Gastroesophageal sphincter (tissue), 4 donors: ENCODE data around the gene FMO2. TPM values are rescaled to one million over a fixed set of nuclear protein-coding genes. Genes with fewer than 3 reads are reported as not detected.

Source experiments
- ATAC-seq: fragments of 150-250 bp; one replicate; pipeline ENCODE4 v1.9.1; 2016; ENCODE audit warnings: mild to moderate bottlenecking, moderate library complexity
- H3K27ac ChIP-seq, 4 donors: fragments of 200-600 bp; sonication (generic) in 3 of 4; 1 replicate in 3 of 4; 2 replicates in 1 of 4; pipeline ENCODE4 v1.5.1; 2016 to 2019
- H3K27me3 ChIP-seq: fragments of 200-600 bp; sonication (generic); one replicate; pipeline ENCODE4 v1.5.1; 2019
- H3K36me3 ChIP-seq, 2 donors: fragments of 200-600 bp; sonication (generic); one replicate each; pipeline ENCODE4 v1.5.1; 2019; ENCODE audit warnings: control low read depth in 1 of 2
- H3K4me1 ChIP-seq, 3 donors: fragments of 200-600 bp; sonication (generic); 1 replicate in 2 of 3; 2 replicates in 1 of 3; pipeline ENCODE4 v1.5.1; 2016 to 2019; ENCODE audit warnings: control low read depth in 2 of 3
- H3K4me3 ChIP-seq, 2 donors: fragments of 200-600 bp; sonication (generic); one replicate each; pipeline ENCODE4 v1.5.1; 2019; ENCODE audit warnings: mild to moderate bottlenecking in 1 of 2, moderate library complexity in 1 of 2
- H3K9me3 ChIP-seq, 3 donors: fragments of 200-600 bp; sonication (generic); one replicate each; pipeline ENCODE4 v1.5.1; 2017 to 2019; ENCODE audit warnings: control low read depth in 2 of 3
- EP300 ChIP-seq: sonication (generic); formaldehyde crosslinking; IDR thresholded peaks from one replicate; pipeline ENCODE4 v1.6.1; 2017; ENCODE audit warnings: antibody characterized with exemption, mild to moderate bottlenecking
- POLR2A ChIP-seq, 2 donors: fragments of 450-650 bp; IDR thresholded peaks; one replicate each; pipeline ENCODE4 v1.6.1; 2017; ENCODE audit warnings: antibody characterized with exemption in 2 of 2, mild to moderate bottlenecking in 2 of 2, moderate library complexity in 1 of 2
- POLR2AphosphoS5 ChIP-seq: sonication (generic); formaldehyde crosslinking; IDR thresholded peaks from one replicate; pipeline ENCODE4 v1.6.1; 2017; ENCODE audit warnings: antibody characterized with exemption
- WGBS, 2 donors: methylation state at CpG; one replicate each; pipeline ENCODE4 v1.1.5; 2018; ENCODE audit warnings: low coverage in 1 of 2; 5-methylcytosine and 5-hydroxymethylcytosine counted together
- total RNA-seq, 4 donors: library from RNA; depleted of rRNA; stranded (reverse); fragments of >200 nt; gene quantifications; one replicate each; pipeline ENCODE4 v1.1.0, GENCODE V29; 2016
- TF ChIP-seq, protein P1 (sequence below), 4 experiments: fragments of 200-600 bp in 2 of 4; fragments of 450-650 bp in 2 of 4; sonication (generic) in 1 of 4; IDR thresholded peaks; one replicate each; pipeline ENCODE4 v1.5.1; 2017 to 2019; ENCODE audit warnings: antibody characterized with exemption in 4 of 4, mild to moderate bottlenecking in 2 of 4, moderate library complexity in 2 of 4

FMO2 gene, protein sequence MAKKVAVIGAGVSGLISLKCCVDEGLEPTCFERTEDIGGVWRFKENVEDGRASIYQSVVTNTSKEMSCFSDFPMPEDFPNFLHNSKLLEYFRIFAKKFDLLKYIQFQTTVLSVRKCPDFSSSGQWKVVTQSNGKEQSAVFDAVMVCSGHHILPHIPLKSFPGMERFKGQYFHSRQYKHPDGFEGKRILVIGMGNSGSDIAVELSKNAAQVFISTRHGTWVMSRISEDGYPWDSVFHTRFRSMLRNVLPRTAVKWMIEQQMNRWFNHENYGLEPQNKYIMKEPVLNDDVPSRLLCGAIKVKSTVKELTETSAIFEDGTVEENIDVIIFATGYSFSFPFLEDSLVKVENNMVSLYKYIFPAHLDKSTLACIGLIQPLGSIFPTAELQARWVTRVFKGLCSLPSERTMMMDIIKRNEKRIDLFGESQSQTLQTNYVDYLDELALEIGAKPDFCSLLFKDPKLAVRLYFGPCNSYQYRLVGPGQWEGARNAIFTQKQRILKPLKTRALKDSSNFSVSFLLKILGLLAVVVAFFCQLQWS
- 10 to 100 TPM; 33.9 to 74.1 (median 35.9) TPM for total RNA-seq

DNA sequence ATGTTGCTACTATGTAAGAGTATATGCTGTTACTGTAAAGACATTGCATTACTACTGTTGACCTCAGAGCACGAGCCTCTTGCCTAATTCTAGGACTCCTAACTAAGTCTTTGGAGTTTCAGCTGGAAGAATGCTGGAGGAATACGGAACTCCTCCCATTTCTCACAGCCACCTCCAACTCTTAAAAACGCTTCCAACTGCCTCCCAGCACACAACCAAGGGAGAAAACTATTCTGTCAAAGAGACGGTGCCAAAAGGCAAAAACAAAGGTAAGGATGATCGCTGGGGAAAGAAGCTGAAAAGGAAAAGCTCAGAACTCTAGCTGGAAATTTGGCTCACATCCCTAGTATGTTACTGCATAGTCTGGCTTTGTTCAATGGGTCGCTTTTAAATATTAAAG, at the start of gene FMO2:
TSS of gene FMO2 (plus strand) at position 210 of the 400 bp plus-strand sequence. CDS start 414 bp downstream, outside the sequence.
- ATAC-seq: peak; percentile 79
- 17 to 19% methylated on average over 5 to 6 of the region's 6 CpGs for WGBS, 2 donors
- H3K27ac ChIP-seq: peak within 1 kb of the TSS; percentile 60 to 73 (median 70)

DNA sequence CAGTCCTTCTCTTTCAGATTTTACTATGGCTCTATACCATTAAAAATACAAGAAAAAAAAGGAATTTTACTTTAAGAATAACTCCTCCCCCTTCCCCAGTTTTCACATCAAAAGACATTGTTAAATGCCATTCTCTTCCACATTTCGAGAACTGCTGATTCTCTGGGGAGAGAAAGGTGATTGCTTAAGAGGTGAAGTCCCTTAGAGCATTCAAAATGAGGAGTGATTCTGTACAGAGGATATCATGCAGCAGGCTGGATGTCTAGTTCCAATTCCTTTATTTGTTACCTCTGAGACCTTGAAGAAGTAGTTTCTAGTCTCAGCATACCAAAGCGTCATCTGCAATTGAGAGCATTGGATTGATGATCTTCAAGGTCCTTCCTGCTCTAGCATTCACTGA, 47.5 kb upstream of the FMO2 start:
- Histone ChIP-seq H3K36me3 (no peaks in the 10 kb centered on the region), H3K4me1 (peaks cover 12 to 43% (median 22%) of the 10 kb centered on the region in 3 donors), H3K27me3 (no peaks in the 10 kb centered on the region), H3K27ac (no peak overlapping the region), H3K9me3 (no peaks in the 10 kb centered on the region), H3K4me3 (no peak overlapping the region)
- TF ChIP-seq, protein P1, sequence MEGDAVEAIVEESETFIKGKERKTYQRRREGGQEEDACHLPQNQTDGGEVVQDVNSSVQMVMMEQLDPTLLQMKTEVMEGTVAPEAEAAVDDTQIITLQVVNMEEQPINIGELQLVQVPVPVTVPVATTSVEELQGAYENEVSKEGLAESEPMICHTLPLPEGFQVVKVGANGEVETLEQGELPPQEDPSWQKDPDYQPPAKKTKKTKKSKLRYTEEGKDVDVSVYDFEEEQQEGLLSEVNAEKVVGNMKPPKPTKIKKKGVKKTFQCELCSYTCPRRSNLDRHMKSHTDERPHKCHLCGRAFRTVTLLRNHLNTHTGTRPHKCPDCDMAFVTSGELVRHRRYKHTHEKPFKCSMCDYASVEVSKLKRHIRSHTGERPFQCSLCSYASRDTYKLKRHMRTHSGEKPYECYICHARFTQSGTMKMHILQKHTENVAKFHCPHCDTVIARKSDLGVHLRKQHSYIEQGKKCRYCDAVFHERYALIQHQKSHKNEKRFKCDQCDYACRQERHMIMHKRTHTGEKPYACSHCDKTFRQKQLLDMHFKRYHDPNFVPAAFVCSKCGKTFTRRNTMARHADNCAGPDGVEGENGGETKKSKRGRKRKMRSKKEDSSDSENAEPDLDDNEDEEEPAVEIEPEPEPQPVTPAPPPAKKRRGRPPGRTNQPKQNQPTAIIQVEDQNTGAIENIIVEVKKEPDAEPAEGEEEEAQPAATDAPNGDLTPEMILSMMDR (IDR thresholded peaks at IDR 0.05): no peak
- TF ChIP-seq EP300 (no peak), POLR2A (IDR thresholded peaks at IDR 0.05) (no peak)
- ATAC-seq: no peak
- WGBS, 2 donors: 71 to 75% methylated on average over 1 to 2 of the region's 2 CpGs

More for the DNA sequence above, at the start of gene FMO2:
- Histone ChIP-seq H3K9me3 (no peaks in the 10 kb centered on the region), H3K27me3 (no peaks in the 10 kb centered on the region), H3K4me1 (peaks cover 0 to 26% (median 0%) of the 10 kb centered on the region in 3 donors), H3K4me3 (peak within 1 kb of the TSS; percentile 41 to 60), H3K36me3 (no peaks in the 10 kb centered on the region)
- no peak for TF ChIP-seq EP300
- TF ChIP-seq, protein P1 (IDR thresholded peaks at IDR 0.05): peak in 1 of 4 experiments; percentile 5
- TF ChIP-seq POLR2A (IDR thresholded peaks at IDR 0.05): peak in 1 of 2 donors; percentile 9
- TF ChIP-seq POLR2AphosphoS5: peak; percentile 33

DNA sequence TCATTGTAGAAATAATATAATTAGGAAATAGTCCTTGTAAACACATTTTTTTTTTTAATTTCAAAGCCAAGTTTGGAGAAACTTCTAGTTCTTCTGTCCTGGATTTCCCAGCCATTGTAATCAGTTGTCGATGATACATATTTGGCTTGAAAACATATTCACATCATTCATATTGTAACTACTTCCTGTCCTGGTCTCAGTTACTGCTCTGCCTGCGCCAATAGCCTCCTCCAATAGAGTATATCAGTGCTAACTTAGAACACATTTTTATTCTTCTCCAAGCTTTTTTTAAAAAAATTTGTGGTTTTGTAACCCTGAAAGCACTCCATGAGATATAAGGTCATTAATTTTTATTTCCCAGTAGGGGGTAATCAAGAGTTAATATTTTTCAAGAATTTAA, 46.1 kb upstream of the FMO2 start:
- Histone ChIP-seq H3K36me3 (no peaks in the 10 kb centered on the region), H3K4me3 (no peak overlapping the region), H3K27ac (peak overlapping the region in 2 of 4 donors; percentile 78 to 83), H3K4me1 (peaks cover 14 to 56% (median 26%) of the 10 kb centered on the region in 3 donors), H3K27me3 (no peaks in the 10 kb centered on the region), H3K9me3 (no peaks in the 10 kb centered on the region)
- 40 to 60% methylated on average over 2 of the region's 2 CpGs for WGBS, 2 donors
- no peak for ATAC-seq
- TF ChIP-seq POLR2A (IDR thresholded peaks at IDR 0.05) (no peak), EP300 (no peak), POLR2AphosphoS5 (no peak)
- TF ChIP-seq, protein P1 (IDR thresholded peaks at IDR 0.05): no peak

DNA sequence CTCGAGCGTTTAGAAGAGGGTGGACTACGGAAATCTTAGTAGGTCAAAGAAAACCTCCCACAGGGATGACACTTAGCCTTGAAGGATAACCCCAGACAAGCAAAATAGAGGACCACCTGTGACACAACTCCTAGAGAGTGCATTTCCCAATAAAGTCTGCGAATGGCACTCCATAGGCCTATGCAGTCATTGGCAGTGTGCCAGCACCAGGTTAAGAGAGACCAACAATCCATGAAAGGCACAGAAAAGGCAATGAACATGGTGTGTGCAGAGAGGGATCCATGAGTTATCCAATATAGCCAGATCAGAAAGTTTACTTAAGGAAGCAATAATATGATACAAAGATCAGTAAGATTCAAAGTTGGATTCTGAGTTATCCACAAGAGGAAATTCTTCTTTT, 45.2 kb upstream of the FMO2 start:
- Histone ChIP-seq H3K4me1 (peaks cover 14 to 56% (median 26%) of the 10 kb centered on the region in 3 donors), H3K27ac (peak overlapping the region; percentile 78 to 95 (median 82)), H3K4me3 (no peak overlapping the region), H3K9me3 (no peaks in the 10 kb centered on the region), H3K27me3 (no peaks in the 10 kb centered on the region), H3K36me3 (no peaks in the 10 kb centered on the region)
- 90% methylated on average over 2 of the region's 4 CpGs; no CpG with 5 or more reads in 1 of the 2 donors for WGBS, 2 donors
- TF ChIP-seq POLR2AphosphoS5 (no peak), POLR2A (IDR thresholded peaks at IDR 0.05) (no peak), EP300 (no peak)
- TF ChIP-seq, protein P1 (IDR thresholded peaks at IDR 0.05): no peak
- no peak for ATAC-seq
